H1 (cell line): ENCODE results near the gene UBXN11. TPM values are rescaled to one million over a fixed set of nuclear protein-coding genes. Genes with fewer than 3 reads are reported as not detected.

ENCODE experiments used
- CTCF ChIA-PET: fragments of 300-600 bp; sonication (Branson Sonifier 250); formaldehyde crosslinking; loops from one replicate; lab custom pipeline; 2021; ENCODE audit not compliant: partially characterized antibody; lab: Charles Lee
- POLR2A ChIA-PET: fragments of 300-600 bp; sonication (Branson Sonifier 250); formaldehyde crosslinking; loops from one replicate; lab custom pipeline; 2021; ENCODE audit warnings: inconsistent platforms; ENCODE audit not compliant: partially characterized antibody; lab: Charles Lee
- DNase-seq, 2 experiments: peaks; one replicate each; pipeline versions ENCODE4 v3.0.0 to v3.0.0-alpha.2; 2010 to 2022; ENCODE audit warnings: low spot score in 2 of 2, low read depth in 1 of 2, mixed read lengths in 1 of 2
- FAIRE-seq: peaks from 2 replicates; lab custom pipeline; 2011; peaks lifted over from hg19 to GRCh38; lab: Jason Lieb, UNC
- H2AFZ ChIP-seq: 2 replicates; pipeline ENCODE4 v1.8.1; 2012; ENCODE audit warnings: low read length, inconsistent platforms
- H2AK5ac ChIP-seq: 2 replicates; pipeline ENCODE4 v1.6.1; 2013; ENCODE audit warnings: low read depth, low read length
- H2BK120ac ChIP-seq: replicated peaks from 2 replicates; pipeline ENCODE3; 2013; ENCODE audit warnings: low read depth, low read length, inconsistent platforms
- H2BK12ac ChIP-seq: 2 replicates; pipeline ENCODE4 v1.6.1; 2013; ENCODE audit warnings: low read depth, low read length
- H2BK15ac ChIP-seq: 2 replicates; pipeline ENCODE4 v1.6.1; 2013; ENCODE audit warnings: low read length
- H2BK20ac ChIP-seq: 2 replicates; pipeline ENCODE4 v1.6.1; 2013; ENCODE audit warnings: low read length
- H2BK5ac ChIP-seq: 2 replicates; pipeline ENCODE4 v1.6.1; 2013; ENCODE audit warnings: low read depth, low read length
- H3K14ac ChIP-seq: 2 replicates; pipeline ENCODE4 v1.6.1; 2013; ENCODE audit warnings: inconsistent platforms; ENCODE audit not compliant: insufficient read length
- H3K18ac ChIP-seq: 2 replicates; pipeline ENCODE4 v1.6.1; 2013; ENCODE audit warnings: low read length; ENCODE audit errors: extremely low read depth
- H3K23ac ChIP-seq: 2 replicates; pipeline ENCODE4 v1.6.1; 2013; ENCODE audit warnings: inconsistent platforms; ENCODE audit not compliant: insufficient read length
- H3K23me2 ChIP-seq: 2 replicates; pipeline ENCODE4 v1.6.1; 2013; ENCODE audit warnings: low read depth, low read length
- H3K27ac ChIP-seq: 2 replicates; pipeline ENCODE4 v1.6.1; 2011; ENCODE audit warnings: low read depth, low read length, inconsistent platforms
- H3K27me3 ChIP-seq, 4 experiments: replicated peaks in 1 of 4; 1 replicate in 1 of 4; 2 replicates in 3 of 4; pipeline versions ENCODE4 v1.6.1 to v1.8.1; 2011 to 2013; ENCODE audit warnings: low read length in 3 of 4, mild to moderate bottlenecking in 3 of 4, inconsistent platforms in 2 of 4, mixed read lengths in 2 of 4, moderate library complexity in 1 of 4; ENCODE audit not compliant: control insufficient read depth in 3 of 4, insufficient read depth in 3 of 4; ENCODE audit errors: extremely low read depth in 1 of 4
- H3K36me3 ChIP-seq, 4 experiments: 2 replicates each; pipeline versions ENCODE4 v1.6.1 to v1.8.1; 2011 to 2013; ENCODE audit warnings: mild to moderate bottlenecking in 4 of 4, low read length in 3 of 4, moderate library complexity in 2 of 4, control low read depth in 1 of 4, inconsistent platforms in 1 of 4; ENCODE audit not compliant: insufficient read depth in 4 of 4, control insufficient read depth in 2 of 4
- H3K4ac ChIP-seq: replicated peaks from 2 replicates; pipeline ENCODE3; 2013; ENCODE audit warnings: low read length, low read depth, mixed read lengths, inconsistent platforms; ENCODE audit not compliant: insufficient read length
- H3K4me1 ChIP-seq, 4 experiments: replicated peaks in 1 of 4; 1 replicate in 1 of 4; 2 replicates in 3 of 4; pipeline versions ENCODE4 v1.6.1 to v1.8.1; 2011 to 2013; ENCODE audit warnings: low read length in 3 of 4, inconsistent platforms in 2 of 4, mixed read lengths in 1 of 4; ENCODE audit not compliant: insufficient read depth in 4 of 4, control insufficient read depth in 3 of 4
- H3K4me2 ChIP-seq, 2 experiments: 2 replicates each; pipeline versions ENCODE4 v1.6.1 to v1.8.1; 2011 to 2013; ENCODE audit warnings: low read depth in 2 of 2, low read length in 2 of 2, control low read depth in 1 of 2, inconsistent platforms in 1 of 2, mild to moderate bottlenecking in 1 of 2; ENCODE audit not compliant: insufficient read depth in 1 of 2
- H3K4me3 ChIP-seq, 4 experiments: fragments of 200-600, 300-600 bp in 1 of 4; sonication (generic), shearing (Covaris generic), sonication (Bioruptor Twin) in 1 of 4; 2 replicates each; pipeline versions ENCODE4 v1.5.1 to v1.8.1; 2011 to 2016; ENCODE audit warnings: low read length in 4 of 4, low read depth in 3 of 4, control low read depth in 2 of 4, inconsistent platforms in 2 of 4, mild to moderate bottlenecking in 2 of 4, mixed read lengths in 1 of 4, moderate library complexity in 1 of 4; ENCODE audit not compliant: insufficient read depth in 2 of 4; ENCODE audit errors: extremely low read depth in 1 of 4
- H3K56ac ChIP-seq: replicated peaks from 2 replicates; pipeline ENCODE3; 2013; ENCODE audit warnings: low read depth, mild to moderate bottlenecking, mixed read lengths, low read length, inconsistent platforms; ENCODE audit not compliant: insufficient read length
- H3K79me1 ChIP-seq: 2 replicates; pipeline ENCODE4 v1.6.1; 2013; ENCODE audit warnings: low read depth, low read length, control low read depth
- H3K79me2 ChIP-seq, 2 experiments: 2 replicates each; pipeline versions ENCODE4 v1.6.1 to v1.8.1; 2012 to 2013; ENCODE audit warnings: low read length in 2 of 2, mild to moderate bottlenecking in 2 of 2, inconsistent platforms in 1 of 2; ENCODE audit not compliant: insufficient read depth in 2 of 2, control insufficient read depth in 1 of 2
- H3K9ac ChIP-seq, 4 experiments: replicated peaks in 1 of 4; 1 replicate in 1 of 4; 2 replicates in 3 of 4; pipeline versions ENCODE4 v1.6.1 to v1.8.1; 2011 to 2013; ENCODE audit warnings: low read depth in 3 of 4, low read length in 3 of 4, control low read depth in 2 of 4, mild to moderate bottlenecking in 2 of 4, moderate library complexity in 2 of 4, inconsistent platforms in 1 of 4; ENCODE audit errors: extremely low read depth in 1 of 4
- H3K9me3 ChIP-seq, 2 experiments: 2 replicates each; pipeline versions ENCODE4 v1.6.1 to v1.8.1; 2012 to 2013; ENCODE audit warnings: mild to moderate bottlenecking in 2 of 2, moderate library complexity in 2 of 2, control low read depth in 1 of 2, inconsistent platforms in 1 of 2, low read depth in 1 of 2, low read length in 1 of 2, mixed read lengths in 1 of 2; ENCODE audit not compliant: insufficient read depth in 2 of 2
- H4K20me1 ChIP-seq, 2 experiments: replicated peaks in 1 of 2; 2 replicates each; pipeline versions ENCODE3 to v1.8.1; 2011 to 2013; ENCODE audit warnings: inconsistent platforms in 2 of 2, low read length in 2 of 2, mild to moderate bottlenecking in 1 of 2; ENCODE audit not compliant: insufficient read depth in 2 of 2, control insufficient read depth in 1 of 2
- H4K5ac ChIP-seq: 2 replicates; pipeline ENCODE4 v1.6.1; 2013; ENCODE audit warnings: low read length, low read depth, mixed read lengths, inconsistent platforms; ENCODE audit not compliant: insufficient read length
- H4K8ac ChIP-seq: 2 replicates; pipeline ENCODE4 v1.8.0; 2013; ENCODE audit warnings: mild to moderate bottlenecking, moderate library complexity, low read length, inconsistent platforms; ENCODE audit not compliant: insufficient read depth; ENCODE audit errors: extremely low read depth
- H4K91ac ChIP-seq: replicated peaks from 2 replicates; pipeline ENCODE3; 2013; ENCODE audit warnings: low read length, mixed read lengths, inconsistent platforms; ENCODE audit not compliant: insufficient read length
- ASH2L ChIP-seq: fragments of 200-600, 300-600 bp; sonication (generic); IDR thresholded peaks from one replicate; pipeline ENCODE4 v1.7.1; 2017; ENCODE audit warnings: low read length
- CBX8 ChIP-seq: fragments of 300-800, 300-1000 bp; sonication (generic); IDR thresholded peaks from 2 replicates; pipeline ENCODE4 v1.7.1; 2016; ENCODE audit warnings: low read depth, low read length, borderline replicate concordance
- CHD2 ChIP-seq: IDR thresholded peaks from 2 replicates; pipeline ENCODE4 v1.6.1; 2012; ENCODE audit warnings: low read length, improper control_type of control experiment
- HDAC2 ChIP-seq, 2 experiments: fragments of 300-600 bp in 1 of 2; sonication (generic) in 1 of 2; IDR thresholded peaks; 2 replicates each; pipeline ENCODE4 v1.6.1; 2011 to 2012; ENCODE audit warnings: low read depth in 2 of 2, low read length in 2 of 2, mild to moderate bottlenecking in 2 of 2, moderate library complexity in 2 of 2, borderline replicate concordance in 1 of 2, inconsistent platforms in 1 of 2
- JUN ChIP-seq: IDR thresholded peaks from 2 replicates; pipeline ENCODE4 v1.6.1; 2011; ENCODE audit warnings: low read depth, mild to moderate bottlenecking, improper control_type of control experiment, low read length
- KDM4A ChIP-seq: IDR thresholded peaks from one replicate; pipeline ENCODE4 v1.7.1; 2012; ENCODE audit warnings: low read depth, mild to moderate bottlenecking, moderate library complexity, low read length, inconsistent platforms; ENCODE audit not compliant: severe bottlenecking
- MAX ChIP-seq: IDR thresholded peaks from 2 replicates; pipeline ENCODE4 v1.6.1; 2012; ENCODE audit warnings: inconsistent platforms
- NRF1 ChIP-seq: IDR thresholded peaks from 2 replicates; pipeline ENCODE4 v1.6.1; 2011; ENCODE audit warnings: mild to moderate bottlenecking, low read depth, low read length, improper control_type of control experiment
- PHF8 ChIP-seq: fragments of 200-600 bp; sonication (generic); conservative IDR thresholded peaks from 2 replicates; pipeline ENCODE4 v1.7.1; 2012; ENCODE audit warnings: low read depth, mild to moderate bottlenecking, inconsistent platforms, low read length, moderate library complexity
- POLR2A ChIP-seq, 2 experiments: IDR thresholded peaks; 1 replicate in 1 of 2; 2 replicates in 1 of 2; pipeline ENCODE4 v1.6.1; 2011; ENCODE audit warnings: low read depth in 2 of 2, low read length in 2 of 2, mild to moderate bottlenecking in 2 of 2; ENCODE audit errors: control extremely low read depth in 1 of 2
- POLR2AphosphoS5 ChIP-seq: IDR thresholded peaks from 2 replicates; pipeline ENCODE4 v1.6.1; 2011; ENCODE audit warnings: low read depth, low read length
- SIX5 ChIP-seq: IDR thresholded peaks from 2 replicates; pipeline ENCODE4 v1.6.1; 2011; ENCODE audit warnings: mild to moderate bottlenecking, low read depth, low read length
- SP2 ChIP-seq: IDR thresholded peaks from 2 replicates; pipeline ENCODE4 v1.6.1; 2012; ENCODE audit warnings: mild to moderate bottlenecking, low read length, inconsistent platforms
- TBP ChIP-seq: IDR thresholded peaks from 2 replicates; pipeline ENCODE4 v1.6.1; 2011; ENCODE audit warnings: low read depth, low read length, improper control_type of control experiment
- WGBS, 2 experiments: shearing (Covaris generic) in 1 of 2; methylation state at CpG; one replicate each; pipeline versions ENCODE4 v1.1.6 to v1.1.7; 2013 to 2015; ENCODE audit warnings: low lambda C conversion rate in 2 of 2, mixed read lengths in 2 of 2, inconsistent platforms in 1 of 2, low coverage in 1 of 2, missing lambda C conversion rate in 1 of 2; ENCODE audit not compliant: insufficient replicate concordance in 2 of 2, insufficient coverage in 1 of 2, insufficient read length in 1 of 2; ENCODE audit errors: extremely low coverage in 1 of 2, missing lambda C conversion rate in 1 of 2; 5-methylcytosine and 5-hydroxymethylcytosine counted together
- polyA plus RNA-seq, 7 experiments: library from polyadenylated mRNA; depleted of rRNA in 3 of 7; stranded (reverse) in 5 of 7; unstranded in 2 of 7; fragments of >200 nt in 5 of 7; fragments of 200-250 nt in 2 of 7; gene quantifications; 1 replicate in 5 of 7; 2 replicates in 1 of 7; 4 replicates in 1 of 7; pipeline versions ENCODE4 v1.2.1 to v1.2.3, GENCODE V29; 2011 to 2013; ENCODE audit warnings: missing spikeins in 2 of 7, mixed read lengths in 2 of 7
- total RNA-seq: library from RNA; stranded (reverse); fragmentation: NEBNext Ultra II Directional; extraction: Animal tissue kit (Norgen Biotek cat#: 25700); gene quantifications from 2 replicates; pipeline ENCODE4 v1.2.1, GENCODE V29; 2021

Gene UBXN11
- total and polyA plus RNA-seq, 2 of the 8 experiments (the other 6 are each of a cell fraction or from before 2014, with no cell fraction given): 6.3 to 10.4 TPM

- H3K79me2 ChIP-seq: no peaks in the 10 kb centered on the region
- H3K4ac ChIP-seq: no peak overlapping the region
- CTCF ChIA-PET: interaction anchor here (1.1 to 6.6 kb wide), 9 partner anchors 9 to 68 kb away, joined by 3 to 52 read pairs (median 5); no protein-coding TSS in a partner anchor
- H3K36me3 ChIP-seq: no peaks in the 10 kb centered on the region
- no peak overlapping the region for H2BK20ac ChIP-seq
- H4K20me1 ChIP-seq: peaks cover 0 to 1% of the 10 kb centered on the region in 2 experiments
- H3K27me3 ChIP-seq: no peaks in the 10 kb centered on the region
- FAIRE-seq (no peak), DNase-seq (no peak)
- POLR2A ChIA-PET: interaction anchor here (0.5 to 6.3 kb wide), 8 partner anchors 8 to 82 kb away, joined by 3 to 44 read pairs (median 4); no protein-coding TSS in a partner anchor
- no peak overlapping the region for H3K56ac ChIP-seq
- H3K23me2 ChIP-seq: no peaks in the 10 kb centered on the region
- no peak overlapping the region for H2BK5ac ChIP-seq
- H2BK12ac ChIP-seq: no peak overlapping the region
- H3K18ac ChIP-seq: no peak overlapping the region
- 92% methylated on average over 7 of the region's 7 CpGs; no CpG with 5 or more reads in 1 of the 2 experiments for WGBS, 2 experiments
- no peak overlapping the region for H2AFZ ChIP-seq
- no peak overlapping the region for H4K8ac ChIP-seq
- H2BK120ac ChIP-seq: no peak overlapping the region
- no peak overlapping the region for H2AK5ac ChIP-seq
- no peaks in the 10 kb centered on the region for H3K9me3 ChIP-seq
- no peak overlapping the region for H3K4me3 ChIP-seq
- H3K4me2 ChIP-seq: no peak overlapping the region
- no peak overlapping the region for H3K14ac ChIP-seq
- H3K4me1 ChIP-seq: peaks cover 5 to 24% (median 9%) of the 10 kb centered on the region in 4 experiments
- H3K27ac ChIP-seq: no peak overlapping the region
- H2BK15ac ChIP-seq: no peak overlapping the region
- peaks cover 2% of the 10 kb centered on the region; the same call in 1 of the 2 replicates for H3K79me1 ChIP-seq
- no peak overlapping the region for H4K91ac ChIP-seq
- no peak overlapping the region for H3K9ac ChIP-seq
- no peak overlapping the region for H4K5ac ChIP-seq
- H3K23ac ChIP-seq: no peak overlapping the region
- TF ChIP-seq PHF8 (no peak), SP2 (no peak), MAX (no peak), POLR2AphosphoS5 (no peak), NRF1 (no peak), ASH2L (no peak), KDM4A (no peak), HDAC2 (IDR thresholded peaks at IDR 0.05; ENCODE audit: borderline replicate concordance in 1 of 2, low read depth in 2 of 2, low read length in 2 of 2) (no peak), JUN (no peak), SIX5 (no peak), POLR2A (IDR thresholded peaks at IDR 0.05; ENCODE audit: control extremely low read depth in 1 of 2, low read depth in 2 of 2, low read length in 2 of 2) (no peak), CBX8 (no peak), CHD2 (no peak), TBP (no peak)
Measured at GRCh38 chr1:26349188-26349876, 42.9 kb upstream of the UBXN11 start.
